Measurements from ENCODE around the gene RASGRF1.

RASGRF1 gene

GRCh38 chr15:79060175-79060574 lies 30.4 kb downstream of the RASGRF1 start:
- no peak overlapping the region for H3K4me3 ChIP-seq (ENCODE audit: low read length)
- TF ChIP-seq, protein P1, sequence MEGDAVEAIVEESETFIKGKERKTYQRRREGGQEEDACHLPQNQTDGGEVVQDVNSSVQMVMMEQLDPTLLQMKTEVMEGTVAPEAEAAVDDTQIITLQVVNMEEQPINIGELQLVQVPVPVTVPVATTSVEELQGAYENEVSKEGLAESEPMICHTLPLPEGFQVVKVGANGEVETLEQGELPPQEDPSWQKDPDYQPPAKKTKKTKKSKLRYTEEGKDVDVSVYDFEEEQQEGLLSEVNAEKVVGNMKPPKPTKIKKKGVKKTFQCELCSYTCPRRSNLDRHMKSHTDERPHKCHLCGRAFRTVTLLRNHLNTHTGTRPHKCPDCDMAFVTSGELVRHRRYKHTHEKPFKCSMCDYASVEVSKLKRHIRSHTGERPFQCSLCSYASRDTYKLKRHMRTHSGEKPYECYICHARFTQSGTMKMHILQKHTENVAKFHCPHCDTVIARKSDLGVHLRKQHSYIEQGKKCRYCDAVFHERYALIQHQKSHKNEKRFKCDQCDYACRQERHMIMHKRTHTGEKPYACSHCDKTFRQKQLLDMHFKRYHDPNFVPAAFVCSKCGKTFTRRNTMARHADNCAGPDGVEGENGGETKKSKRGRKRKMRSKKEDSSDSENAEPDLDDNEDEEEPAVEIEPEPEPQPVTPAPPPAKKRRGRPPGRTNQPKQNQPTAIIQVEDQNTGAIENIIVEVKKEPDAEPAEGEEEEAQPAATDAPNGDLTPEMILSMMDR (conservative IDR thresholded peaks at IDR 0.05; ENCODE audit: low read length) = no peak
- no peak for DNase-seq (ENCODE audit: low read depth)

GRCh38 chr15:79059081-79059572 lies 31.5 kb downstream of the RASGRF1 start:
- DNase-seq (ENCODE audit: low read depth) = no peak
- TF ChIP-seq, protein P1 (conservative IDR thresholded peaks at IDR 0.05; ENCODE audit: low read length) = no peak
- no peak overlapping the region for H3K4me3 ChIP-seq (ENCODE audit: low read length)

- TF ChIP-seq, protein P1 (conservative IDR thresholded peaks at IDR 0.05; ENCODE audit: low read length) = no peak
- DNase-seq (ENCODE audit: low read depth) = no peak
- no peak overlapping the region for H3K4me3 ChIP-seq (ENCODE audit: low read length)
Measured at GRCh38 chr15:79058260-79058850, 32.2 kb downstream of the RASGRF1 start.

DNA sequence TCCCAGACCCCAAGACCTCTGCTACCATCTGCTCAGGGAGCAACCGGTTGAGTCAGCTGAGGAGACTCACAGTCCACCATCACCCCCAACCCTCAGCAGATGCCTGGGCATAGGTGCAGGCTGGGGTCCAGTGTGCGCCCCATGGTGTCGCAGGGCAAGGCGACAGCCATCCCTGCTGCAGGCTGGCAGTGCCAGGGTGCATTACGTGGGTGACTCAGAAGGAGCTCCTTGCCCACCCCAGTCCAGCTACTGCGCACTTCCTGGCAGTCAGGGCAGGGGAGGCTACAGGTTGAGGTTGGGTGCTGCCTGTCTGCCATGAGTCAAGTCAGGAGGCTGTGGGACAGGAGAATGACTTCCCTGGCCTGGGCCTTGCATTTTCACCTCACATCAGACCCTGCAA lies 33.5 kb downstream of the RASGRF1 start:
- no peak overlapping the region for H3K4me3 ChIP-seq (ENCODE audit: low read length)
- TF ChIP-seq, protein P1 (conservative IDR thresholded peaks at IDR 0.05; ENCODE audit: low read length) = no peak
- DNase-seq (ENCODE audit: low read depth) = no peak

- H3K4me3 ChIP-seq (ENCODE audit: low read length) = no peak overlapping the region
- DNase-seq (ENCODE audit: low read depth) = no peak
- TF ChIP-seq, protein P1 (conservative IDR thresholded peaks at IDR 0.05; ENCODE audit: low read length) = no peak
Measured at GRCh38 chr15:79054350-79054749, 36.2 kb downstream of the RASGRF1 start.

DNA sequence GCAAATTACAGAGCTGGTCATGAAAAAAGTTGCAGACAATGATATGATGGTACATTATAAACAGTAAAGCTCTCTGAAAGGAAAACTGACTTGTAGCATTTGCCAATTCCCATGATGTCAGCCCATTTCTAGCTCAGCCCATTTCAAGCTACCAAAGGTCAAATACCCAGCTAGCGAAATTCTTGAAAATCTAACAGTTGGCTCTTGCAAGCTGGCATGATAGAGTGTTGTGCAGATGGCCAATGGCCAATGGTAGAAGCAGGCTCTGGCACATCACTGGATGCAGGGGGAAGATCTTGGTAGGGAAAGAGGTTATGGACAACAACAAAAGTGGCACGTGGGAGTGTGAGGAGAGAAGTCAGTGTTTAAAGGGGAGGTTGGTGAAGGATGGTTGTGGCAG lies 36.7 kb downstream of the RASGRF1 start:
- no peak for DNase-seq (ENCODE audit: low read depth)
- TF ChIP-seq, protein P1 (conservative IDR thresholded peaks at IDR 0.05; ENCODE audit: low read length) = no peak
- no peak overlapping the region for H3K4me3 ChIP-seq (ENCODE audit: low read length)

DNA sequence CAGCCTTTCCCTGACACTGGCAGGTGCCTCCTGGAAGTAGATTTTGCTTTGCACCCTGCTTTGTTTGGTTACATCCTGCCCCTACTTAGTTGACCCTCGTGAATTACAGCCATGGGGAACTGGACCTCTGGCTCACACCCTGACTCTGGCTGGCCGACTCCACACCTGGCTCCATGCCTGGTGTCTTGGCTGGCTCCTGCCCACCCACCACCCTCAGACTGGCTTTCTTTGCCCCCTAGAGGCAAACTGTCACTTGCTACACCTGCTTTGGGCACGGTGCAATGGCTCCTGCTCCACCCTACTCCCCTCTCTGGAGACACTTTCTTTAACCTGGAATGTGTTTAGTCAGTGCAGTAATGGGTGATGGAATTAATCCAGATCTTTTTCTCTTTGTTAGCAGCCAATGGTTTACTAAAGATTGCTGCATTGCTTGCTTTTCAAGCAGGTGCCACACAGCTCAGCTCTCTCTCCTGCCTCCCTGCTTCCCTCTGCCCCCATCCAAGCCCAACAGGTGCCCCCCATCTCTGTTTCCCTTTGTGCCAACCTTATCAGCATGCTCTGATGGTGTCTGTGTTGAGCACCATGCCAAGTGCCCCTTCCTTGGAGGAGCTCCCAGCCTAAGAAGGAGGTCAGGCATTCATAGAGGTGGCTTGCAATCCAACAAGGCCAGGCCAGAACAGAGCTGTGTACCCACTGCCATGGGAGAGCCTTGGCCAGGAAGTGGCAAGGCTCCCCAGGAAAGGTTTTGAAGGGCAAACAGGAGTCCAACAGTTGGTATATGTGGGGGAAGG lies 38.4 kb downstream of the RASGRF1 start:
- no peak for DNase-seq (ENCODE audit: low read depth)
- TF ChIP-seq, protein P1 (conservative IDR thresholded peaks at IDR 0.05; ENCODE audit: low read length) = no peak
- H3K4me3 ChIP-seq (ENCODE audit: low read length) = no peak overlapping the region

Measured in AG10803 (cell line).